WTC11 (cell line): ENCODE results near the gene VTN. TPM values are rescaled to one million over a fixed set of nuclear protein-coding genes. Genes with fewer than 3 reads are reported as not detected.

ENCODE experiments used
- ATAC-seq: fragments of 200-7000 bp; cut with Tn5 transposase; 2 replicates; pipeline ENCODE4 v1.10.0; 2021; ENCODE audit warnings: mild to moderate bottlenecking, moderate library complexity
- CTCF ChIA-PET: fragments of 300-600 bp; sonication (Branson Sonifier 250); formaldehyde crosslinking; loops from one replicate; lab custom pipeline; 2021; ENCODE audit warnings: antibody characterized with exemption; lab: Charles Lee
- POLR2A ChIA-PET: fragments of 350-600 bp; sonication (Branson Sonifier 250); formaldehyde crosslinking; loops from one replicate; lab custom pipeline; 2021; ENCODE audit warnings: antibody characterized with exemption; lab: Charles Lee
- DNase-seq: peaks from one replicate; pipeline ENCODE4 v3.0.0; 2021; ENCODE audit warnings: low spot score
- H3K27ac Mint-ChIP-seq: 2 replicates; pipeline ENCODE4 v1.8.0; 2021; ENCODE audit warnings: mixed read lengths
- H3K27me3 Mint-ChIP-seq: 2 replicates; pipeline ENCODE4 v1.8.0; 2021; ENCODE audit warnings: low read depth, mild to moderate bottlenecking, moderate library complexity, mixed read lengths
- H3K36me3 Mint-ChIP-seq: 2 replicates; pipeline ENCODE4 v1.8.0; 2021; ENCODE audit warnings: mixed read lengths
- H3K4me1 Mint-ChIP-seq: 2 replicates; pipeline ENCODE4 v1.8.0; 2022; ENCODE audit warnings: mixed read lengths
- H3K4me3 Mint-ChIP-seq: 2 replicates; pipeline ENCODE4 v1.8.0; 2021; ENCODE audit warnings: mild to moderate bottlenecking, moderate library complexity, mixed read lengths
- H3K9me3 Mint-ChIP-seq: 2 replicates; pipeline ENCODE4 v1.8.0; 2021; ENCODE audit warnings: mixed read lengths
- ARID4B ChIP-seq: sonication (generic); formaldehyde crosslinking; IDR thresholded peaks from 2 replicates; pipeline ENCODE4 v1.8.0; 2023; ENCODE audit warnings: missing genetic modification reagents, mild to moderate bottlenecking, borderline replicate concordance
- CBFB ChIP-seq: sonication (generic); formaldehyde crosslinking; IDR thresholded peaks from 2 replicates; pipeline ENCODE4 v1.8.1; 2022; ENCODE audit warnings: mild to moderate bottlenecking, low read depth, missing genetic modification reagents
- CREB1 ChIP-seq: sonication (generic); formaldehyde crosslinking; IDR thresholded peaks from 2 replicates; pipeline ENCODE4 v1.8.0; 2023; ENCODE audit warnings: mild to moderate bottlenecking, missing genetic modification reagents
- E2F4 ChIP-seq: sonication (generic); formaldehyde crosslinking; IDR thresholded peaks from 2 replicates; pipeline ENCODE4 v1.8.1; 2022; ENCODE audit warnings: low read depth, mild to moderate bottlenecking, moderate library complexity, missing genetic modification reagents, borderline replicate concordance
- E2F5 ChIP-seq: sonication (generic); formaldehyde crosslinking; IDR thresholded peaks from 2 replicates; pipeline ENCODE4 v1.8.1; 2022; ENCODE audit warnings: mild to moderate bottlenecking, moderate library complexity, missing genetic modification reagents
- ESRRA ChIP-seq: sonication (generic); formaldehyde crosslinking; IDR thresholded peaks from 2 replicates; pipeline ENCODE4 v1.8.1; 2022; ENCODE audit warnings: mild to moderate bottlenecking, missing genetic modification reagents, borderline replicate concordance
- ETV6 ChIP-seq: sonication (generic); formaldehyde crosslinking; IDR thresholded peaks from 2 replicates; pipeline ENCODE4 v1.8.1; 2022; ENCODE audit warnings: mild to moderate bottlenecking, missing genetic modification reagents
- FOXP1 ChIP-seq: sonication (generic); formaldehyde crosslinking; IDR thresholded peaks from 2 replicates; pipeline ENCODE4 v1.8.0; 2022; ENCODE audit warnings: missing genetic modification reagents, mild to moderate bottlenecking, moderate library complexity, borderline replicate concordance
- FOXP4 ChIP-seq: sonication (generic); formaldehyde crosslinking; IDR thresholded peaks from 2 replicates; pipeline ENCODE4 v1.8.0; 2022; ENCODE audit warnings: mild to moderate bottlenecking, missing genetic modification reagents
- GABPB1 ChIP-seq: sonication (generic); formaldehyde crosslinking; IDR thresholded peaks from 2 replicates; pipeline ENCODE4 v1.8.1; 2023; ENCODE audit warnings: mild to moderate bottlenecking, missing genetic modification reagents
- GTF2I ChIP-seq: fragments of 250-450 bp; sonication (Bioruptor Pico); conservative IDR thresholded peaks from 2 replicates; pipeline ENCODE4 v1.4.0; 2021; ENCODE audit warnings: mild to moderate bottlenecking
- MAX ChIP-seq: sonication (generic); formaldehyde crosslinking; IDR thresholded peaks from 2 replicates; pipeline ENCODE4 v1.8.0; 2022; ENCODE audit warnings: mild to moderate bottlenecking, missing genetic modification reagents
- NFE2L1 ChIP-seq: sonication (generic); formaldehyde crosslinking; IDR thresholded peaks from 2 replicates; pipeline ENCODE4 v1.8.1; 2023; ENCODE audit warnings: missing genetic modification reagents
- NR1H2 ChIP-seq: sonication (generic); formaldehyde crosslinking; IDR thresholded peaks from 2 replicates; pipeline ENCODE4 v1.9.0; 2021; ENCODE audit warnings: mild to moderate bottlenecking, moderate library complexity, missing genetic modification reagents
- NR3C1 ChIP-seq: sonication (generic); formaldehyde crosslinking; conservative IDR thresholded peaks from 2 replicates; pipeline ENCODE4 v1.8.1; 2023; ENCODE audit warnings: low read depth, mild to moderate bottlenecking, missing genetic modification reagents
- SMAD3 ChIP-seq: sonication (generic); formaldehyde crosslinking; IDR thresholded peaks from 2 replicates; pipeline ENCODE4 v1.8.0; 2022; ENCODE audit warnings: missing genetic modification reagents, mild to moderate bottlenecking, borderline replicate concordance
- ZMAT4 ChIP-seq: fragments of 250-450 bp; sonication (Bioruptor Pico); IDR thresholded peaks from 2 replicates; pipeline ENCODE4 v1.9.0; 2021; ENCODE audit warnings: mild to moderate bottlenecking
- ZNF263 ChIP-seq: sonication (generic); formaldehyde crosslinking; IDR thresholded peaks from 2 replicates; pipeline ENCODE4 v1.8.1; 2022; ENCODE audit warnings: low read depth, mild to moderate bottlenecking, moderate library complexity, missing genetic modification reagents
- ZNF532 ChIP-seq: fragments of 250-450 bp; sonication (Bioruptor Pico); IDR thresholded peaks from 2 replicates; pipeline ENCODE4 v1.9.0; 2021; ENCODE audit warnings: mild to moderate bottlenecking, borderline replicate concordance
- ZSCAN18 ChIP-seq: fragments of 250-450 bp; sonication (Bioruptor Pico); IDR thresholded peaks from 2 replicates; pipeline ENCODE4 v2.1.2; 2022; ENCODE audit warnings: mild to moderate bottlenecking, moderate library complexity
- total RNA-seq: library from RNA; stranded (reverse); gene quantifications from 3 replicates; pipeline ENCODE4 v1.2.3, GENCODE V29; 2021

VTN gene
- total RNA-seq, 1 experiment from 2014 or later = 1.6 TPM

GRCh38 chr17:28367641-28368305 lies 2.3 kb downstream of the VTN start (continued):
- no peak for TF ChIP-seq MAX (CRISPR knock-in tag)
- no peak for TF ChIP-seq FOXP1 (CRISPR knock-in tag)
- no peak for TF ChIP-seq GABPB1
- no peak for TF ChIP-seq ZMAT4 (CRISPR knock-in tag)
- no peak for TF ChIP-seq CREB1 (CRISPR knock-in tag)
- TF ChIP-seq, all 79 proteins: peak for 0

- DNase-seq = no peak
- H3K9me3 Mint-ChIP-seq = no peaks in the 10 kb centered on the region
- peaks cover 15% of the 10 kb centered on the region for H3K4me1 Mint-ChIP-seq
- CTCF ChIA-PET = interaction anchor here (0.6 to 2.5 kb wide), 9 partner anchors 9 to 133 kb away, joined by 3 to 16 read pairs (median 4); partner anchors contain the start of gene POLDIP2
- no peak for ATAC-seq
- peaks cover 5% of the 10 kb centered on the region; the same call in 1 of the 2 replicates for H3K27me3 Mint-ChIP-seq
- 0 out of 2 replicates have a peak, but pooled peaks cover 3% of the 10 kb centered on the region for H3K36me3 Mint-ChIP-seq
- no peak overlapping the region for H3K4me3 Mint-ChIP-seq
- H3K27ac Mint-ChIP-seq = no peak overlapping the region
- POLR2A ChIA-PET = interaction anchor here (1.3 kb wide), 1 partner anchor 9 kb away, joined by 12 read pairs; the partner anchor contains the start of gene POLDIP2
- TF ChIP-seq CREB1 (CRISPR knock-in tag) = no peak
- TF ChIP-seq ZNF263 (CRISPR knock-in tag) = no peak
- TF ChIP-seq ZSCAN18 (CRISPR knock-in tag) = no peak
- TF ChIP-seq FOXP4 = no peak
- TF ChIP-seq ARID4B (CRISPR knock-in tag) = no peak
- no peak for TF ChIP-seq E2F4 (CRISPR knock-in tag)
- TF ChIP-seq NR1H2 = no peak
- TF ChIP-seq ESRRA (CRISPR knock-in tag) = no peak
- no peak for TF ChIP-seq ZNF532
- no peak for TF ChIP-seq CBFB
- TF ChIP-seq GTF2I (CRISPR knock-in tag) = no peak
- no peak for TF ChIP-seq NFE2L1 (CRISPR knock-in tag)
- TF ChIP-seq ETV6 = no peak
- TF ChIP-seq SMAD3 = no peak
- no peak for TF ChIP-seq NR3C1 (CRISPR knock-in tag)
- no peak for TF ChIP-seq E2F5 (CRISPR knock-in tag)
These were observed 3.5 kb downstream of the VTN start for GRCh38 chr17:28366605-28367004.
